GM12873 (cell line): ENCODE data around the gene FAM3B.

Experiments
- TF ChIP-seq, protein P1 (sequence below): IDR thresholded peaks from 2 replicates; pipeline ENCODE4 v1.5.1; 2012; ENCODE audit warnings: low read depth, mild to moderate bottlenecking, moderate library complexity, low read length, control low read depth; ENCODE audit not compliant: insufficient read depth; ENCODE audit errors: missing control alignments

FAM3B gene

DNA sequence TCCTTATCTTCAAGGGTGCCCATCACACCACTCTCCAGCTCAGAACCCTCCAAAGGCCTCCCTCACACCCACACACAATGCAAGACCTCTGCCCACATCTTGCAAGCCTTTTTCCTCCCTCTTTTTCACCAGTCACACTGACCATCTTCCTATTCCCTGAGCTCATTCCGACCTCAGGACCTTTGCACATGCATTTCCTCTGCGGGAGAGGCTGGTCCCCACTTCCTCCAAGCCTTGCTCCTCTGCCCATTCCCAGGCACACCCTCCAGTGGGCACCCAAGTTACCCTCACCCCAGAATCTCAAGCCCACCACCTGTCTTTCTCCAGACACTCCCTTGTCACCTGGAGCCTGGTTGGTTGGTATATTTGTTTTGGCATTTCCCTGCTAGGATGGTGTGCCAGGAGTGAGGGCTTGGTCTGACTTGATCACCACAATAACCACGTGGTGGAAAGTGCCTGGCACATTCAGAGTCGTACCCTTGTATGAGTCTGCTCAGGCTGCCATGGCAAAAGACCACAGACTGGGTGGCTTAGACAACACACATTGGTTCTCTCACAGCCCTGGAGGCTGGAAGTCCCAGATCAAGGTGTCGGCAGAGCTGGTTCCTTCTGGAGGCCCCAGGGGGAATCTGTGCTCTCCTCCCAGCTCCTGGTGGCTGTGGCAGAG, 58.4 kb downstream of the FAM3B start:
- TF ChIP-seq, protein P1, sequence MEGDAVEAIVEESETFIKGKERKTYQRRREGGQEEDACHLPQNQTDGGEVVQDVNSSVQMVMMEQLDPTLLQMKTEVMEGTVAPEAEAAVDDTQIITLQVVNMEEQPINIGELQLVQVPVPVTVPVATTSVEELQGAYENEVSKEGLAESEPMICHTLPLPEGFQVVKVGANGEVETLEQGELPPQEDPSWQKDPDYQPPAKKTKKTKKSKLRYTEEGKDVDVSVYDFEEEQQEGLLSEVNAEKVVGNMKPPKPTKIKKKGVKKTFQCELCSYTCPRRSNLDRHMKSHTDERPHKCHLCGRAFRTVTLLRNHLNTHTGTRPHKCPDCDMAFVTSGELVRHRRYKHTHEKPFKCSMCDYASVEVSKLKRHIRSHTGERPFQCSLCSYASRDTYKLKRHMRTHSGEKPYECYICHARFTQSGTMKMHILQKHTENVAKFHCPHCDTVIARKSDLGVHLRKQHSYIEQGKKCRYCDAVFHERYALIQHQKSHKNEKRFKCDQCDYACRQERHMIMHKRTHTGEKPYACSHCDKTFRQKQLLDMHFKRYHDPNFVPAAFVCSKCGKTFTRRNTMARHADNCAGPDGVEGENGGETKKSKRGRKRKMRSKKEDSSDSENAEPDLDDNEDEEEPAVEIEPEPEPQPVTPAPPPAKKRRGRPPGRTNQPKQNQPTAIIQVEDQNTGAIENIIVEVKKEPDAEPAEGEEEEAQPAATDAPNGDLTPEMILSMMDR, result no peak

DNA sequence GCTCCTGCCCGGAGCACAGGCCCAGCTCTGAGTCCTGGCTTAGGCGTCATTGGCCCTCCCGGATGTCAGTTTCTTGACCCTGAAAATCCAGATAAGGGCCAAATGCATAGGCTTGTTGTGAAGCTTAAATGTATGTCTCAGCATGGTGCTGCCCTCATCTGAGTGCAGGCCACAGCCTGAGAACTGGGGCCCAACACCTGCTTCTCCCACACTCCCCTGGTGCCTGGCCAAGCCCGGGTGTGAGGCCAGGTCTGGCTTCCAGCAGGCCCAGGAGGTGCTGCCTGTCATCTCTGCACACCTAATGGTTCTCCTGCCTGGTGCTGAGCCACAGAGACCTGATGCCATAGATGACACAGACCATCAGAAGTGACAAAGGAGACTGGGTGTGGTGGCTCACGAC, 59.3 kb downstream of the FAM3B start:
- TF ChIP-seq, protein P1, result no peak

DNA sequence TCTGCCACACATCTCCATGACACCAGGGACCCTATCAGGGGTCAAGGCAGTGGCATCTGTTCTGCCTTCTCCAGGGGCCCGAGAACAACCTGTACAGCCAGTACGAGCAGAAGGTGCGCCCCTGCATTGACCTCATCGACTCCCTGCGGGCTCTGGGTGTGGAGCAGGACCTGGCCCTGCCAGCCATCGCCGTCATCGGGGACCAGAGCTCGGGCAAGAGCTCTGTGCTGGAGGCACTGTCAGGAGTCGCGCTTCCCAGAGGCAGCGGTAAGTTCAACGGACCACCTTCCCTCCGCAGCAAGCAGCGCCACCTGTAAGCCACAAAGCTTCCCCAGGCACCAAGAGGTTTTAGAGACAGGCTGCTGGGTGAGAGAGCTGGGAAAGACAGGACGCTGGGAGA, 61.1 kb downstream of the FAM3B start:
- TF ChIP-seq, protein P1, result no peak

DNA sequence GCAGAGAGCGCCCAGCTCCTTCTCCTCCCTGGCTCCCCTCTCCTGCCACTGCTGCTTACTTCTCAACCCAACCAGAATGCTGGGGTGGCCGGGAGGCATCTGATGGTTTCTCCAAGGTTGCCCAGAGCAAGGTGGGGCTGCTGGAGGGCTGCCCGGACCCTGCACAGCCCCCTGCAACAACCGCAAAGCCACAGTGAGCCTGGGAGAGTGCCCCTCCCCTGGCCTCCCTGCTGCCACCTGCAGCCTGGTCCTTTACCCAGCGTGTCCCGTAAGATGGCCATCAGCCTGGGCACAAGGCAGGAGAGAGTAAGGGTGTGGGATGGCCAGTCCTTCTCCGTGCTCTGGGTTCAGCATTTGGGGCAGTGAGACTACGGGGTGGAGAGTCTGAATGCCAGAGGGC, 62.2 kb downstream of the FAM3B start:
- TF ChIP-seq, protein P1, result no peak

DNA sequence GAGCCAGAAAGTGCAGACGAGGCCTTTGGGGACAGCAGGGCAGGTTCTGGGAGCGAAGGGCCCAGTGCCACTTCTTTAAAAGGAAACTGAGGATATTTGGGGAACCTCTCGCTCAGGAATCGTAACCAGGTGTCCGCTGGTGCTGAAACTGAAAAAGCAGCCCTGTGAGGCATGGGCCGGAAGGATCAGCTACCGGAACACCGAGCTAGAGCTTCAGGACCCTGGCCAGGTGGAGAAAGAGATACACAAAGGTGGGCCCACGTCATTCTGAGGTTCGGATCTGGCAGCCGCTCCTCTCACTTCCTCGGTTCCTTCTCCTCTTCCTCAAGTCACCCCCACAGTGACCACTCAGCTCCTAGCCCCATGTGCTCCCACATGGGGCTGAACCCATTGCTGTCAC, 63.3 kb downstream of the FAM3B start:
- TF ChIP-seq, protein P1, result no peak

DNA sequence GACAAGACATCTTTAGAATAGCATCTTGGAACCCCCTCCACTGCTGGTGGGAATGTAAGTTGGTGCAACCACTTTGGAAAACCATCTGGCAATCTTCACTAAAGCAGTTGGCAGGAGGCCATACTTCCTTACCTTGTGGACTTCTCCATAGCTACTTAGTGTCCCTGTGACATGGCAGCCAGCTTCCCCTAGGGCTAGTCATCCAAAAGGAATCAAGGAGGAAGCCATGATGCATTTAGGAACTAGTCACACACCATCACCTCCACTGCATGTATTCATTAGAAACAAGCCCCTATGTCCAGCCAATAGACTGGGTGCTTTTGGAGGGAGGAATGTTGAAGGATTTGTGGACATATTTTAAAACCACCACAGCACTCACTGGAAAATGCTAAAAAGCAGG, 65.1 kb downstream of the FAM3B start:
- TF ChIP-seq, protein P1, result no peak

DNA sequence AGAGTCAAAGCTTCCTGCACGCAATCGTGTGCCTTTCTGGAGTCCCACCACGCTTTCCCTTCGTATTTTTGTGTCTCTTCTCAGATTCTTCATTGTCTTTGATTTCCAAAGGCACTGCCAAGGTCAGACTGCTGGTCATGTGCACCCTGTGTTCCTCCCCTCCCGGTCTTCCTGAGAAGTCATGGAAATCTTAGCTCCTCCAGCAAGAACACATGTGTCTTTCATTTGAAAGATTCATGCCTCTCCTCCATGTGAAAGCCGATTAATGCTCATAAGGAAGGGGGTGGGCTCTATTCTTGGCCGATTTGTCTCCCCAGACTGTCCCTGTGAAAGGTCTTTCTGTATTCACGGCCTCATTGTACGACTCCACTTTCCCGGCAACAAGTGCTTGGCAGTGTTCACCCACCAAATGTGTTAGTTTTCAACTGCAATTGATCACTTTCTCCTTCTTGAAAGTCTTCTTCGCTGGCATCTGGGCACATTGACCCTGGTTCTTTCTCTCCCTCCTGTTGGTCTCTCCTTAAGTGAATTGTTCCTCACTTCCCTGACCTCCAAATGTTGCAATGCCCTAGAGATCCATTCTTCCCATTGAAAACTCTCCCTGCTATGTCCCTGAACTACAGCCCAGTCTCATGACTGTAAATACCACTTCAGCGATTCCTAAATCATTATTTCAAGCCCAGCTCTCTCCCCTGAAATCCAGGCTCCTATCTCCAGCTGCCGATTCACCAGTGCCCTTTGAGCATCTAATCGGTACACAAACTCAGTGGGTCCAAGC, 70.6 kb downstream of the FAM3B start:
- TF ChIP-seq, protein P1, result no peak
